Nephron (organoid): ENCODE results near the gene IDNK.

ENCODE experiments used
- H3K27ac Mint-ChIP-seq, 3 experiments: 2 replicates each; pipeline ENCODE4 v1.8.0; 2020; ENCODE audit warnings: mixed read lengths in 3 of 3, mild to moderate bottlenecking in 2 of 3, moderate library complexity in 1 of 3
- H3K27me3 Mint-ChIP-seq: 2 replicates; pipeline ENCODE4 v1.8.0; 2021; ENCODE audit warnings: low read depth, mild to moderate bottlenecking, moderate library complexity, mixed read lengths
- H3K36me3 Mint-ChIP-seq: 2 replicates; pipeline ENCODE4 v1.8.0; 2020; ENCODE audit warnings: low read depth, mixed read lengths
- H3K4me1 Mint-ChIP-seq: 2 replicates; pipeline ENCODE4 v1.8.0; 2020; ENCODE audit warnings: mixed read lengths
- H3K4me3 Mint-ChIP-seq, 3 experiments: 2 replicates each; pipeline ENCODE4 v1.8.0; 2020; ENCODE audit warnings: mild to moderate bottlenecking in 3 of 3, mixed read lengths in 3 of 3, moderate library complexity in 2 of 3
- H3K9me3 Mint-ChIP-seq: 2 replicates; pipeline ENCODE4 v1.8.0; 2020; ENCODE audit warnings: mixed read lengths
- TF ChIP-seq, protein P1 (sequence below), 3 experiments: fragments of 200-600 bp; sonication (generic); IDR thresholded peaks; one replicate each; pipeline ENCODE4 v1.5.0; 2021; ENCODE audit warnings: antibody characterized with exemption in 3 of 3; ENCODE audit not compliant: unreplicated experiment in 3 of 3

Gene IDNK

GRCh38 chr9:83680233-83680632 lies 57.3 kb downstream of the IDNK start:
- Mint-ChIP-seq H3K27ac (no peak overlapping the region), H3K36me3 (peaks cover 54% of the 10 kb centered on the region), H3K9me3 (no peaks in the 10 kb centered on the region), H3K27me3 (no peaks in the 10 kb centered on the region), H3K4me3 (no peak overlapping the region), H3K4me1 (no peaks in the 10 kb centered on the region)
- TF ChIP-seq, protein P1, sequence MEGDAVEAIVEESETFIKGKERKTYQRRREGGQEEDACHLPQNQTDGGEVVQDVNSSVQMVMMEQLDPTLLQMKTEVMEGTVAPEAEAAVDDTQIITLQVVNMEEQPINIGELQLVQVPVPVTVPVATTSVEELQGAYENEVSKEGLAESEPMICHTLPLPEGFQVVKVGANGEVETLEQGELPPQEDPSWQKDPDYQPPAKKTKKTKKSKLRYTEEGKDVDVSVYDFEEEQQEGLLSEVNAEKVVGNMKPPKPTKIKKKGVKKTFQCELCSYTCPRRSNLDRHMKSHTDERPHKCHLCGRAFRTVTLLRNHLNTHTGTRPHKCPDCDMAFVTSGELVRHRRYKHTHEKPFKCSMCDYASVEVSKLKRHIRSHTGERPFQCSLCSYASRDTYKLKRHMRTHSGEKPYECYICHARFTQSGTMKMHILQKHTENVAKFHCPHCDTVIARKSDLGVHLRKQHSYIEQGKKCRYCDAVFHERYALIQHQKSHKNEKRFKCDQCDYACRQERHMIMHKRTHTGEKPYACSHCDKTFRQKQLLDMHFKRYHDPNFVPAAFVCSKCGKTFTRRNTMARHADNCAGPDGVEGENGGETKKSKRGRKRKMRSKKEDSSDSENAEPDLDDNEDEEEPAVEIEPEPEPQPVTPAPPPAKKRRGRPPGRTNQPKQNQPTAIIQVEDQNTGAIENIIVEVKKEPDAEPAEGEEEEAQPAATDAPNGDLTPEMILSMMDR (IDR thresholded peaks at IDR 0.05; ENCODE audit: unreplicated experiment in 3 of 3): no peak

DNA sequence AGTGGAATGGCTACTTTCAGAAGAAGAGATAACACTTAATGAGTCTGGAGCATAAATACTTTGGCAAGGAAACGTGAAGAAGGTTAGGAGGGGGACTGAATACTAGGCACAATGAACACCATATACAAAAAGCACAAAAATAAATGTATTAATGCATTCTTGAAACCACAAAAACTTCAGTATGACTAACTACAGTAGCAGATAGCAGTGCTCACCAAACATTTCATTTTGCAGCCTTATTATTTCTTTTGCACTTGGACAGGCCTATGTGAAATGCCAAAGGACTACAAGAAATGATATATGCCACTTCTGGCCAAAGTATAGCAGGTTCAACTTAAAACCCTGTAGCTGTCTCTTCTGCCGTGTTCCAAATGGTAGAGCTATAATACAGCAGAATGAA lies 58.5 kb downstream of the IDNK start:
- Mint-ChIP-seq H3K36me3 (peaks cover 46% of the 10 kb centered on the region), H3K9me3 (no peaks in the 10 kb centered on the region), H3K27ac (no peak overlapping the region), H3K4me3 (no peak overlapping the region), H3K27me3 (no peaks in the 10 kb centered on the region), H3K4me1 (no peaks in the 10 kb centered on the region)
- TF ChIP-seq, protein P1 (IDR thresholded peaks at IDR 0.05; ENCODE audit: unreplicated experiment in 3 of 3): no peak

GRCh38 chr9:83688921-83689320 lies 66.0 kb downstream of the IDNK start:
- no peaks in the 10 kb centered on the region for H3K27me3 Mint-ChIP-seq
- H3K36me3 Mint-ChIP-seq: peaks cover 5% of the 10 kb centered on the region
- H3K4me1 Mint-ChIP-seq: peaks cover 10% of the 10 kb centered on the region
- TF ChIP-seq, protein P1 (IDR thresholded peaks at IDR 0.05; ENCODE audit: unreplicated experiment in 3 of 3): no peak
- H3K4me3 Mint-ChIP-seq: no peak overlapping the region
- no peaks in the 10 kb centered on the region for H3K9me3 Mint-ChIP-seq
- no peak overlapping the region for H3K27ac Mint-ChIP-seq

DNA sequence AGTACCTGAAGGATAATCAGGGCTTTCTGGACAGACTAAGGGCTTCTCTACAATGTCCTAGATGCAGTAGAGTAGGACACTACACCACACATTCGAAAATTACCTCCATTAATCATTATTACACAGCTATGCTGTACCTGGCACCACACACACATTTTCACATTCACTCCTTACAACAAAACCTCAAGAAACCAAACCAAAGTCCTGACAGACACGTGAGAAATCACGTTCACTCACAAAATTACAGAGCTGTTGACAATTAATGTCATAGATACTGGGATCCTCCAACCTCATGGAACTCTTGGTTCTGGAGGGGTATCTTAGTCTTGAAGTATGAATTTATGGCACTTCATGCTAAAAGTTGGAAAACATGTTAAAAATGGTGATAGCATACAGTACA lies 68.5 kb downstream of the IDNK start:
- Mint-ChIP-seq H3K27ac (no peak overlapping the region), H3K36me3 (no peaks in the 10 kb centered on the region), H3K27me3 (no peaks in the 10 kb centered on the region), H3K9me3 (no peaks in the 10 kb centered on the region), H3K4me1 (peaks cover 10% of the 10 kb centered on the region), H3K4me3 (no peak overlapping the region)
- TF ChIP-seq, protein P1 (IDR thresholded peaks at IDR 0.05; ENCODE audit: unreplicated experiment in 3 of 3): no peak
